Measurements from ENCODE around the gene KCNK10. TPM values are rescaled to one million over a fixed set of nuclear protein-coding genes. Genes with fewer than 3 reads are reported as not detected.

KCNK10 gene
- total and polyA plus RNA-seq, 10 of the 15 experiments (the other 5 are each of a cell fraction or from before 2014, with no cell fraction given): 0.01 to 0.06 (median 0.02) TPM; not detected in 7

GRCh38 chr14:88256997-88257950, 65.8 kb downstream of the KCNK10 start:
- Histone ChIP-seq H3K27me3 (replicated peaks in 1 of 2; ENCODE audit: control insufficient read depth in 2 of 2, insufficient read depth in 2 of 2, low read length in 1 of 2) (no peaks in the 10 kb centered on the region; a peak in 1 of 4 replicates), H3K4me3 (no peak overlapping the region), H3K27ac (ENCODE audit: control insufficient read depth, insufficient read depth) (no peak overlapping the region), H3K4me2 (ENCODE audit: control insufficient read depth, insufficient read depth) (no peak overlapping the region), H4K20me1 (ENCODE audit: control insufficient read depth, insufficient read depth) (no peaks in the 10 kb centered on the region), H3K9ac (ENCODE audit: control insufficient read depth, insufficient read depth, low read length) (no peak overlapping the region), H3K36me3 (ENCODE audit: control insufficient read depth in 2 of 2, insufficient read depth in 2 of 2, low read length in 1 of 2) (no peaks in the 10 kb centered on the region), H3K79me2 (ENCODE audit: control insufficient read depth, insufficient read depth, low read length) (no peaks in the 10 kb centered on the region), H3K4me1 (ENCODE audit: control insufficient read depth, insufficient read depth, low read length) (no peaks in the 10 kb centered on the region), H2AFZ (ENCODE audit: control insufficient read depth, low read depth, low read length) (no peak overlapping the region), H3K9me3 (replicated peaks; ENCODE audit: control insufficient read depth, insufficient read depth, low read length) (no peaks in the 10 kb centered on the region)
- POLR2A ChIA-PET: no interaction called here
- ATAC-seq: no peak
- no peak for DNase-seq (ENCODE audit: low read depth, low spot score)
- intact Hi-C loops (cut with micrococcal nuclease; ENCODE audit: unreplicated experiment) (no loop called here), in situ Hi-C loops (cut with MboI) (no loop called here)
- TF ChIP-seq SUPT20H (IDR thresholded peaks at IDR 0.05; ENCODE audit: borderline replicate concordance, control insufficient read depth, low read depth, low read length) (no peak), RELA (IDR thresholded peaks at IDR 0.05; ENCODE audit: borderline replicate concordance, partially characterized antibody) (no peak), BCL3 (IDR thresholded peaks at IDR 0.05; ENCODE audit: borderline replicate concordance, insufficient read depth, low read depth, low read length, poor library complexity, severe bottlenecking) (no peak), MTA3 (IDR thresholded peaks at IDR 0.05; ENCODE audit: borderline replicate concordance, low read length) (no peak), BMI1 (IDR thresholded peaks at IDR 0.05; ENCODE audit: borderline replicate concordance) (no peak), ZBED1 (IDR thresholded peaks at IDR 0.05; ENCODE audit: borderline replicate concordance) (no peak), SREBF2 (IDR thresholded peaks at IDR 0.05; ENCODE audit: low read length) (no peak), CBX5 (IDR thresholded peaks at IDR 0.05; ENCODE audit: low read depth) (no peak), GATAD2B (conservative IDR thresholded peaks at IDR 0.05; ENCODE audit: low read depth) (no peak), WRNIP1 (IDR thresholded peaks at IDR 0.05; ENCODE audit: borderline replicate concordance, low read depth, low read length) (no peak)
- RAD21 ChIA-PET (ENCODE audit: unreplicated experiment): no interaction called here
- SMC1A ChIA-PET (ENCODE audit: uncharacterized antibody, unreplicated experiment): interaction anchor here (0.6 kb wide), 1 partner anchor 37 kb away, joined by 3 read pairs; no protein-coding TSS in a partner anchor
- no peak for FAIRE-seq
- 14% methylated on average over 9 of the region's 9 CpGs for WGBS (ENCODE audit: insufficient coverage, insufficient replicate concordance, low lambda C conversion rate, missing lambda C conversion rate)
- no TSS peak for BruUV-seq (replicated peaks)
- CTCF ChIA-PET: no interaction called here
